PC-3 (cell line): ENCODE measurements around the gene IL3. TPM values are rescaled to one million over a fixed set of nuclear protein-coding genes. Genes with fewer than 3 reads are reported as not detected.

Experiments
- ATAC-seq: fragments of 200-7000 bp; cut with Tn5 transposase; 2 replicates; pipeline ENCODE4 v1.9.1; 2020; ENCODE audit warnings: mild to moderate bottlenecking, moderate library complexity
- BruUV-seq: library from RNA; stranded (reverse); fragments of 400-500 nt; replicated peaks from 2 replicates; lab custom pipeline; 2021; lab: Mats Ljungman, UMichigan
- CTCF ChIA-PET: fragments of 300-600 bp; sonication (Branson Sonifier 250); formaldehyde crosslinking; loops from one replicate; lab custom pipeline; 2022; ENCODE audit warnings: antibody characterized with exemption; lab: Charles Lee
- POLR2A ChIA-PET: fragments of 300-600 bp; sonication (Branson Sonifier 250); formaldehyde crosslinking; loops from one replicate; lab custom pipeline; 2022; ENCODE audit warnings: antibody characterized with exemption; ENCODE audit not compliant: unreplicated experiment; lab: Charles Lee
- DNase-seq: peaks from one replicate; pipeline ENCODE4 v3.0.0-alpha.2; 2015
- H2AFZ ChIP-seq: fragments of 300-600 bp; sonication (generic); 2 replicates; pipeline ENCODE4 v1.6.0; 2016; ENCODE audit warnings: antibody characterized with exemption, low read length
- H3F3A ChIP-seq: fragments of 300-600 bp; sonication (generic); one replicate; pipeline ENCODE4 v1.6.0; 2017; ENCODE audit warnings: antibody characterized with exemption, low read length, control low read depth, mild to moderate bottlenecking; ENCODE audit not compliant: unreplicated experiment
- H3K27ac ChIP-seq: fragments of 300-600 bp; sonication (generic); 2 replicates; pipeline ENCODE4 v1.5.1; 2016; ENCODE audit warnings: mild to moderate bottlenecking, low read length
- H3K27me3 ChIP-seq: fragments of 300-600 bp; sonication (generic); 2 replicates; pipeline ENCODE4 v1.6.1; 2016; ENCODE audit warnings: low read length, mixed read lengths
- H3K36me3 ChIP-seq: fragments of 300-600 bp; sonication (generic); 2 replicates; pipeline ENCODE4 v1.6.1; 2016; ENCODE audit warnings: low read depth, mixed run types, low read length, mixed read lengths
- H3K4me1 ChIP-seq: fragments of 300-600 bp; sonication (generic); 2 replicates; pipeline ENCODE4 v1.5.1; 2016; ENCODE audit warnings: low read length; ENCODE audit not compliant: insufficient read depth
- H3K4me2 ChIP-seq: fragments of 300-600 bp; sonication (generic); 2 replicates; pipeline ENCODE4 v1.6.0; 2016; ENCODE audit warnings: low read length
- H3K4me3 ChIP-seq: fragments of 300-600 bp; sonication (generic); 2 replicates; pipeline ENCODE4 v1.5.1; 2016; ENCODE audit warnings: mild to moderate bottlenecking, low read length, mixed read lengths
- H3K79me2 ChIP-seq: fragments of 300-600 bp; sonication (generic); 2 replicates; pipeline ENCODE4 v1.6.1; 2017; ENCODE audit warnings: low read length, mixed read lengths
- H3K9ac ChIP-seq: fragments of 300-600 bp; sonication (generic); 2 replicates; pipeline ENCODE4 v1.6.0; 2016; ENCODE audit warnings: mild to moderate bottlenecking, low read length
- H3K9me2 ChIP-seq: fragments of 300-600 bp; sonication (generic); replicated peaks from 2 replicates; pipeline ENCODE4 v1.6.1; 2016; ENCODE audit warnings: mixed run types, low read length, mixed read lengths
- H3K9me3 ChIP-seq: fragments of 300-600 bp; sonication (generic); 2 replicates; pipeline ENCODE4 v1.6.1; 2016; ENCODE audit warnings: low read length, mixed read lengths
- H4K20me1 ChIP-seq: fragments of 300-600 bp; sonication (generic); 2 replicates; pipeline ENCODE4 v1.6.1; 2016; ENCODE audit warnings: low read length, mixed read lengths
- CTCF ChIP-seq: fragments of 300-600 bp; sonication (generic); conservative IDR thresholded peaks from 2 replicates; pipeline ENCODE4 v1.5.1; 2017; ENCODE audit warnings: antibody characterized with exemption, low read depth, mild to moderate bottlenecking, low read length
- EZH2 ChIP-seq: fragments of 300-600 bp; sonication (generic); IDR thresholded peaks from one replicate; pipeline ENCODE4 v1.6.1; 2017; ENCODE audit warnings: antibody characterized with exemption, mild to moderate bottlenecking, low read length; ENCODE audit not compliant: unreplicated experiment
- EZH2phosphoT487 ChIP-seq: fragments of 300-600 bp; sonication (generic); IDR thresholded peaks from 2 replicates; pipeline ENCODE4 v1.6.1; 2018; ENCODE audit warnings: mild to moderate bottlenecking, antibody characterized with exemption, low read length, borderline replicate concordance
- intact Hi-C: fragments of 100-400 bp; cut with micrococcal nuclease; formaldehyde crosslinking; loops from 2 replicates; pipeline ENCODE4 v1.9.0; 2023
- total RNA-seq: library from RNA; depleted of rRNA; stranded (reverse); fragments of >200 nt; gene quantifications from 2 replicates; pipeline ENCODE4 v1.2.3, GENCODE V29; 2014

Gene IL3
- total RNA-seq, 1 experiment from 2014 or later, result not detected

- Histone ChIP-seq H3K9me2 (no peaks in the 10 kb centered on the region), H3K79me2 (no peaks in the 10 kb centered on the region), H3K9me3 (no peaks in the 10 kb centered on the region), H3K4me3 (no peak overlapping the region), H3K4me2 (no peak overlapping the region), H2AFZ (no peak overlapping the region), H3K27ac (no peak overlapping the region), H3K9ac (no peak overlapping the region), H3K4me1 (peaks cover 20% of the 10 kb centered on the region), H3K36me3 (no peaks in the 10 kb centered on the region), H3F3A (no peaks in the 10 kb centered on the region), H4K20me1 (no peaks in the 10 kb centered on the region), H3K27me3 (no peaks in the 10 kb centered on the region)
- ATAC-seq, result no peak
- ChIA-PET CTCF (no interaction called here), POLR2A (no interaction called here)
- intact Hi-C loops, result no loop called here
- no peak for DNase-seq
- BruUV-seq, result no TSS peak
- TF ChIP-seq EZH2 (no peak), CTCF (no peak), EZH2phosphoT487 (no peak)
Measured at GRCh38 chr5:132067941-132068808, 7.7 kb downstream of the IL3 start.

- POLR2A ChIA-PET, result no interaction called here
- BruUV-seq, result no TSS peak
- intact Hi-C loops, result no loop called here
- no peaks in the 10 kb centered on the region for H3F3A ChIP-seq
- no peak overlapping the region for H2AFZ ChIP-seq
- peaks cover 32% of the 10 kb centered on the region for H3K4me1 ChIP-seq
- H4K20me1 ChIP-seq, result no peaks in the 10 kb centered on the region
- no peaks in the 10 kb centered on the region for H3K27me3 ChIP-seq
- no peaks in the 10 kb centered on the region for H3K9me2 ChIP-seq
- no peak overlapping the region for H3K4me3 ChIP-seq
- CTCF ChIA-PET, result no interaction called here
- no peaks in the 10 kb centered on the region for H3K36me3 ChIP-seq
- DNase-seq, result no peak
- H3K9ac ChIP-seq, result no peak overlapping the region
- ATAC-seq, result no peak
- no peaks in the 10 kb centered on the region for H3K9me3 ChIP-seq
- TF ChIP-seq CTCF, result no peak
- TF ChIP-seq EZH2, result no peak
- TF ChIP-seq EZH2phosphoT487, result no peak
- no peak overlapping the region for H3K4me2 ChIP-seq
- no peak overlapping the region for H3K27ac ChIP-seq
- peaks cover 7% of the 10 kb centered on the region for H3K79me2 ChIP-seq
Measured at GRCh38 chr5:132069561-132069960, 9.1 kb downstream of the IL3 start.

- Histone ChIP-seq H4K20me1 (no peaks in the 10 kb centered on the region), H3F3A (no peaks in the 10 kb centered on the region), H3K4me2 (no peak overlapping the region), H3K27me3 (no peaks in the 10 kb centered on the region), H2AFZ (no peak overlapping the region), H3K9me2 (no peaks in the 10 kb centered on the region), H3K4me3 (no peak overlapping the region), H3K36me3 (no peaks in the 10 kb centered on the region), H3K79me2 (peaks cover 11% of the 10 kb centered on the region), H3K4me1 (peaks cover 34% of the 10 kb centered on the region), H3K9me3 (no peaks in the 10 kb centered on the region), H3K9ac (no peak overlapping the region), H3K27ac (no peak overlapping the region)
- DNase-seq (no peak), ATAC-seq (no peak)
- BruUV-seq, result no TSS peak
- intact Hi-C loops, result no loop called here
- ChIA-PET CTCF (no interaction called here), POLR2A (no interaction called here)
- TF ChIP-seq EZH2 (no peak), EZH2phosphoT487 (no peak), CTCF (no peak)
Measured at GRCh38 chr5:132069994-132070393, 9.5 kb downstream of the IL3 start.
